K562 (cell line): Measurements from ENCODE around the gene CNGA4. TPM values are rescaled to one million over a fixed set of nuclear protein-coding genes. Genes with fewer than 3 reads are reported as not detected.
A peak's percentile ranks its signal among the peaks of the same experiment; 100 is the strongest.

Experiments used
- CHD7 ChIP-seq: fragments of 200-600 bp; sonication (generic); IDR thresholded peaks from one replicate; pipeline ENCODE4 v1.6.1; 2012; ENCODE audit warnings: mild to moderate bottlenecking, low read depth, low read length, inconsistent platforms
- FOXP1 ChIP-seq: sonication (generic); formaldehyde crosslinking; IDR thresholded peaks from 2 replicates; pipeline ENCODE4 v1.8.0; 2022; ENCODE audit warnings: mild to moderate bottlenecking, missing genetic modification reagents
- MCM7 ChIP-seq, 2 experiments: fragments of 450-650 bp; IDR thresholded peaks; 2 replicates each; pipeline ENCODE4 v1.6.1; 2016 to 2018
- PBX2 ChIP-seq, 2 experiments: IDR thresholded peaks in 1 of 2; conservative IDR thresholded peaks in 1 of 2; 2 replicates each; pipeline ENCODE4 v1.6.1; 2016; ENCODE audit warnings: low read depth in 2 of 2, mild to moderate bottlenecking in 1 of 2, missing compliant biosample characterization in 1 of 2, missing genetic modification characterization in 1 of 2, moderate library complexity in 1 of 2
- PURB ChIP-seq: sonication (generic); formaldehyde crosslinking; IDR thresholded peaks from 2 replicates; pipeline ENCODE4 v1.9.0; 2021; ENCODE audit warnings: low read depth, mild to moderate bottlenecking, missing genetic modification reagents
- TBP ChIP-seq: optimal IDR thresholded peaks from 2 replicates; pipeline ENCODE3; 2011; ENCODE audit warnings: low read depth, low read length, improper control_type of control experiment
- ZNF23 ChIP-seq: fragments of 250-450 bp; sonication (Bioruptor Pico); IDR thresholded peaks from 2 replicates; pipeline ENCODE4 v1.4.0; 2020; ENCODE audit warnings: mild to moderate bottlenecking
- ZNF639 ChIP-seq, 2 experiments: fragments of 200-800 bp in 1 of 2; sonication (Bioruptor generic) in 1 of 2; sonication (generic) in 1 of 2; formaldehyde crosslinking in 1 of 2; IDR thresholded peaks in 1 of 2; conservative IDR thresholded peaks in 1 of 2; 2 replicates each; pipeline versions ENCODE4 v1.5.0 to v1.6.1; 2016 to 2020; ENCODE audit warnings: missing compliant biosample characterization in 1 of 2, missing genetic modification characterization in 1 of 2, missing genetic modification reagents in 1 of 2
- polyA plus RNA-seq, 8 experiments: library from polyadenylated mRNA; depleted of rRNA in 4 of 8; stranded (reverse) in 5 of 8; unstranded in 3 of 8; fragments of >200 nt; fragmentation: Nextera tagmentation in 2 of 8; fragmentation: Illumina TruSeq in 1 of 8; extraction: Ambion mirVana in 2 of 8; extraction: Trizol in 1 of 8; gene quantifications; 2 replicates each; pipeline versions ENCODE4 v1.2.1 to v1.2.3, GENCODE V29; 2011 to 2014; ENCODE audit warnings: inconsistent platforms in 1 of 8, missing spikeins in 1 of 8
- total RNA-seq, 7 experiments: library from RNA; depleted of rRNA in 6 of 7; stranded (reverse); fragments of >200 nt in 6 of 7; fragmentation: Illumina TruSeq in 2 of 7; extraction: Trizol in 2 of 7; gene quantifications; 2 replicates each; pipeline versions ENCODE4 v1.2.1 to v1.2.3, GENCODE V29; 2011 to 2021; ENCODE audit warnings: low replicate concordance in 1 of 7

The CNGA4 gene
- total and polyA plus RNA-seq, 9 of the 15 experiments (the other 6 are each of a cell fraction or from before 2014, with no cell fraction given), result 0.04 to 0.09 (median 0.06) TPM; not detected in 6

- TF ChIP-seq CHD7 (no peak), ZNF23 (CRISPR knock-in tag) (no peak), FOXP1 (no peak), PBX2 (CRISPR knock-in tag; IDR thresholded peaks at IDR 0.05; ENCODE audit: low read depth) (no peak), PBX2 (tag; conservative IDR thresholded peaks at IDR 0.05; ENCODE audit: low read depth) (no peak), PURB (no peak), MCM7 (IDR thresholded peaks at IDR 0.05) (no peak), TBP (no peak), ZNF639 (CRISPR knock-in tag; conservative IDR thresholded peaks at IDR 0.05 in 1 of 2, IDR thresholded peaks at IDR 0.05 in 1 of 2) (peak in 1 of 2 experiments; percentile 85; a peak in 2 of 4 replicates)
Observed at GRCh38 chr11:6249770-6250555, 11.1 kb downstream of the CNGA4 start (continued).
